Epidermal melanocyte (primary cell): ENCODE results near the gene SLC9C1.

Experiments used
- DNase-seq: peaks from one replicate; pipeline ENCODE4 v3.0.0; 2011; ENCODE audit warnings: low spot score; ENCODE audit not compliant: insufficient read length

SLC9C1 gene

GRCh38 chr3:112307557-112307956 is 13.5 kb upstream of the SLC9C1 start:
- DNase-seq, result no peak

GRCh38 chr3:112306825-112307224 is 12.8 kb upstream of the SLC9C1 start:
- DNase-seq, result no peak

- DNase-seq, result no peak
Measured at GRCh38 chr3:112304611-112305010, 10.6 kb upstream of the SLC9C1 start.

GRCh38 chr3:112303764-112304325 is 9.8 kb upstream of the SLC9C1 start:
- no peak for DNase-seq

GRCh38 chr3:112302881-112303763 is 9.1 kb upstream of the SLC9C1 start:
- DNase-seq, result no peak

- no peak for DNase-seq
Measured at GRCh38 chr3:112302150-112302830, 8.3 kb upstream of the SLC9C1 start.

GRCh38 chr3:112298781-112299180 is 4.8 kb upstream of the SLC9C1 start:
- DNase-seq, result no peak

- DNase-seq, result no peak
Measured at GRCh38 chr3:112297714-112298113, 3.7 kb upstream of the SLC9C1 start.

- DNase-seq, result no peak
Measured at GRCh38 chr3:112289011-112289410, 5.0 kb downstream of the SLC9C1 start.

GRCh38 chr3:112280266-112280665 is 13.8 kb downstream of the SLC9C1 start:
- DNase-seq, result no peak

GRCh38 chr3:112273536-112273935 is 20.5 kb downstream of the SLC9C1 start:
- DNase-seq, result no peak

- no peak for DNase-seq
Measured at GRCh38 chr3:112261742-112262141, 32.3 kb downstream of the SLC9C1 start.

- DNase-seq, result no peak
Measured at GRCh38 chr3:112260563-112260962, 33.5 kb downstream of the SLC9C1 start.

- no peak for DNase-seq
Measured at GRCh38 chr3:112253301-112253971, 40.6 kb downstream of the SLC9C1 start.

GRCh38 chr3:112247900-112248299 is 46.1 kb downstream of the SLC9C1 start:
- no peak for DNase-seq

- no peak for DNase-seq
Measured at GRCh38 chr3:112247350-112247749, 46.7 kb downstream of the SLC9C1 start.

GRCh38 chr3:112233083-112233482 is 60.9 kb downstream of the SLC9C1 start:
- no peak for DNase-seq

GRCh38 chr3:112231727-112232126 is 62.3 kb downstream of the SLC9C1 start:
- no peak for DNase-seq

GRCh38 chr3:112230033-112230432 is 64.0 kb downstream of the SLC9C1 start:
- no peak for DNase-seq

- DNase-seq, result no peak
Measured at GRCh38 chr3:112228786-112229185, 65.2 kb downstream of the SLC9C1 start.

- DNase-seq, result no peak
Measured at GRCh38 chr3:112200317-112200666, 93.7 kb downstream of the SLC9C1 start.
